ENCODE results near the gene RAB27A.
A peak's percentile ranks its signal among the peaks of the same experiment; 100 is the strongest.
"Not testable (repeated sequence)": the region's sequence is repeated elsewhere in the genome, so short reads cannot be mapped to it uniquely, and the experiment has no call there.

RAB27A gene

GRCh38 chr15:55281517-55282228 lies 7.9 kb downstream of the RAB27A start:
- no peak for DNase-seq

- DNase-seq = not testable (repeated sequence)
Measured at GRCh38 chr15:55280589-55280988, 9.0 kb downstream of the RAB27A start.

- DNase-seq = peak; percentile 74
Measured at GRCh38 chr15:55279746-55280351, 9.8 kb downstream of the RAB27A start.

GRCh38 chr15:55279100-55279745 lies 10.4 kb downstream of the RAB27A start:
- DNase-seq = no peak

GRCh38 chr15:55277715-55278114 lies 11.9 kb downstream of the RAB27A start:
- no peak for DNase-seq

- DNase-seq = peak; percentile 76
Measured at GRCh38 chr15:55277116-55277564, 12.5 kb downstream of the RAB27A start.

- no peak for DNase-seq
Measured at GRCh38 chr15:55276324-55276723, 13.3 kb downstream of the RAB27A start.

- DNase-seq = no peak
Measured at GRCh38 chr15:55270291-55270690, 19.3 kb downstream of the RAB27A start.

GRCh38 chr15:55268176-55268695 lies 21.4 kb downstream of the RAB27A start:
- no peak for DNase-seq

GRCh38 chr15:55267401-55268175 lies 22.0 kb downstream of the RAB27A start:
- DNase-seq = peak; percentile 83

- DNase-seq = no peak
Measured at GRCh38 chr15:55266547-55266946, 23.1 kb downstream of the RAB27A start.

GRCh38 chr15:55260562-55261131 lies 29.0 kb downstream of the RAB27A start:
- DNase-seq = no peak

GRCh38 chr15:55257938-55258337 lies 31.7 kb downstream of the RAB27A start:
- DNase-seq = no peak

GRCh38 chr15:55257012-55257670 lies 32.5 kb downstream of the RAB27A start:
- no peak for DNase-seq

GRCh38 chr15:55256281-55257011 lies 33.2 kb downstream of the RAB27A start:
- no peak for DNase-seq

- peak; percentile 53 for DNase-seq
Measured at GRCh38 chr15:55255714-55256113, 33.9 kb downstream of the RAB27A start.

- no peak for DNase-seq
Measured at GRCh38 chr15:55254916-55255679, 34.5 kb downstream of the RAB27A start.

GRCh38 chr15:55253580-55253979 lies 36.0 kb downstream of the RAB27A start:
- no peak for DNase-seq

- DNase-seq = not testable (repeated sequence)
Measured at GRCh38 chr15:55252201-55252600, 37.4 kb downstream of the RAB27A start.

- peak; percentile 33 for DNase-seq
Measured at GRCh38 chr15:55250941-55251340, 38.7 kb downstream of the RAB27A start.

GRCh38 chr15:55250392-55250791 lies 39.2 kb downstream of the RAB27A start:
- DNase-seq = no peak

Measured in CD4-positive, alpha-beta T cell treated with Interleukin-10 for 1 hour (primary cell).